A549 (cell line): ENCODE results near the gene PITPNM1. TPM values are rescaled to one million over a fixed set of nuclear protein-coding genes. Genes with fewer than 3 reads are reported as not detected.

Source experiments
- ATAC-seq, 2 experiments: fragments of 200-7000 bp in 1 of 2; fragments of >200 bp in 1 of 2; cut with Nextera tagmentation in 1 of 2; cut with Tn5 transposase in 1 of 2; 3 replicates each; pipeline versions ENCODE4 v1.8.0 to v1.9.1; 2018 to 2020; ENCODE audit warnings: mild to moderate bottlenecking in 1 of 2, moderate library complexity in 1 of 2
- CTCF ChIA-PET: fragments of 300-600 bp; sonication (Branson Sonifier 250); formaldehyde crosslinking; extraction: SDS; loops from one replicate; lab custom pipeline; 2021; ENCODE audit warnings: antibody characterized with exemption, inconsistent platforms; lab: Yijun Ruan, JAX
- POLR2A ChIA-PET: fragments of 350-600 bp; formaldehyde crosslinking; extraction: SDS; loops from one replicate; lab custom pipeline; 2021; ENCODE audit warnings: antibody characterized with exemption, inconsistent platforms; lab: Yijun Ruan, JAX
- DNase-seq, 2 experiments: peaks; one replicate each; pipeline versions ENCODE4 v3.0.0 to v3.0.0-alpha.2; 2011 to 2016; ENCODE audit warnings: low read depth in 1 of 2, low spot score in 1 of 2
- FAIRE-seq: peaks from 2 replicates; lab custom pipeline; 2011; peaks lifted over from hg19 to GRCh38; lab: Jason Lieb, UNC
- H3K27ac ChIP-seq, 2 experiments: fragments of >200 bp; sonication (Bioruptor Twin); formaldehyde crosslinking; 3 replicates each; pipeline ENCODE4 v1.5.1; 2016 to 2017
- H3K4me1 ChIP-seq: fragments of >200 bp; sonication (Bioruptor Twin); formaldehyde crosslinking; 3 replicates; pipeline ENCODE4 v1.6.1; 2016
- H3K4me2 ChIP-seq: fragments of >200 bp; sonication (Bioruptor Twin); formaldehyde crosslinking; 3 replicates; pipeline ENCODE4 v1.6.1; 2016
- H3K4me3 ChIP-seq: fragments of >200 bp; sonication (Bioruptor Twin); formaldehyde crosslinking; 3 replicates; pipeline ENCODE4 v1.5.1; 2016
- H3K9me3 ChIP-seq: fragments of >200 bp; sonication (Bioruptor Twin); formaldehyde crosslinking; 3 replicates; pipeline ENCODE4 v1.6.1; 2016
- BCL3 ChIP-seq: fragments of >200 bp; sonication (Bioruptor Twin); formaldehyde crosslinking; IDR thresholded peaks from 3 replicates; pipeline ENCODE4 v1.6.1; 2016
- BHLHE40 ChIP-seq: IDR thresholded peaks from 2 replicates; pipeline ENCODE4 v1.6.1; 2012; ENCODE audit warnings: low read depth, low read length, inconsistent platforms
- CEBPB ChIP-seq, 2 experiments: fragments of >200 bp in 1 of 2; sonication (Bioruptor Twin) in 1 of 2; formaldehyde crosslinking in 1 of 2; IDR thresholded peaks; 2 replicates each; pipeline ENCODE4 v1.6.1; 2012 to 2016
- CHD2 ChIP-seq: fragments of 150-350 bp; IDR thresholded peaks from 2 replicates; pipeline ENCODE4 v1.6.1; 2014; ENCODE audit warnings: low read length; ENCODE audit not compliant: partially characterized antibody
- CHD4 ChIP-seq: fragments of 200-600 bp; sonication (generic); IDR thresholded peaks from 2 replicates; pipeline ENCODE4 v1.6.1; 2016; ENCODE audit warnings: antibody characterized with exemption, mild to moderate bottlenecking, borderline replicate concordance
- E2F6 ChIP-seq: IDR thresholded peaks from 2 replicates; pipeline ENCODE4 v1.6.1; 2012; ENCODE audit warnings: low read depth, borderline replicate concordance
- EHMT2 ChIP-seq: fragments of 200-600 bp; sonication (generic); IDR thresholded peaks from 2 replicates; pipeline ENCODE4 v1.6.1; 2016; ENCODE audit warnings: antibody characterized with exemption, low read depth, mild to moderate bottlenecking, moderate library complexity
- ESRRA ChIP-seq: fragments of 150-350 bp; IDR thresholded peaks from 2 replicates; pipeline ENCODE4 v1.6.1; 2014; ENCODE audit warnings: mild to moderate bottlenecking, low read length, borderline replicate concordance
- FOXS1 ChIP-seq: fragments of 250-450 bp; sonication (Bioruptor Pico); IDR thresholded peaks from 2 replicates; pipeline ENCODE4 v1.5.0; 2020; ENCODE audit warnings: mild to moderate bottlenecking, moderate library complexity
- GATA3 ChIP-seq: IDR thresholded peaks from 2 replicates; pipeline ENCODE4 v1.6.1; 2012; ENCODE audit warnings: borderline replicate concordance
- HDAC2 ChIP-seq: fragments of 200-600 bp; sonication (generic); IDR thresholded peaks from 2 replicates; pipeline ENCODE4 v1.6.1; 2016
- HEYL ChIP-seq: fragments of 250-450 bp; sonication (Bioruptor Pico); IDR thresholded peaks from 2 replicates; pipeline ENCODE4 v1.8.0; 2021; ENCODE audit warnings: mild to moderate bottlenecking, moderate library complexity
- HMGXB4 ChIP-seq: fragments of 250-450 bp; sonication (Bioruptor Pico); IDR thresholded peaks from 2 replicates; pipeline ENCODE4 v1.5.0; 2021; ENCODE audit warnings: mild to moderate bottlenecking, moderate library complexity, borderline replicate concordance
- HOXA7 ChIP-seq: fragments of 250-450 bp; sonication (Bioruptor Pico); IDR thresholded peaks from 2 replicates; pipeline ENCODE4 v1.5.0; 2020; ENCODE audit warnings: mild to moderate bottlenecking, moderate library complexity
- HOXB13 ChIP-seq: fragments of 250-450 bp; sonication (Bioruptor Pico); IDR thresholded peaks from 2 replicates; pipeline ENCODE4 v1.5.0; 2020; ENCODE audit warnings: low read depth, mild to moderate bottlenecking, moderate library complexity
- JUN ChIP-seq, 2 experiments: fragments of >200 bp; sonication (Bioruptor Twin); formaldehyde crosslinking; IDR thresholded peaks; 2 replicates in 1 of 2; 3 replicates in 1 of 2; pipeline ENCODE4 v1.6.1; 2016 to 2017
- JUNB ChIP-seq: fragments of >200 bp; sonication (Bioruptor Twin); formaldehyde crosslinking; IDR thresholded peaks from 2 replicates; pipeline ENCODE4 v1.6.1; 2016
- KDM5A ChIP-seq: fragments of 200-600 bp; sonication (generic); IDR thresholded peaks from 2 replicates; pipeline ENCODE4 v1.6.1; 2016; ENCODE audit warnings: antibody characterized with exemption, mild to moderate bottlenecking
- MAZ ChIP-seq: fragments of 150-350 bp; IDR thresholded peaks from 2 replicates; pipeline ENCODE4 v1.6.1; 2014; ENCODE audit warnings: antibody characterized with exemption, low read depth, low read length, borderline replicate concordance
- MYC ChIP-seq: IDR thresholded peaks from 2 replicates; pipeline ENCODE4 v1.6.1; 2012; ENCODE audit warnings: mild to moderate bottlenecking, inconsistent platforms, low read length, improper control_type of control experiment, borderline replicate concordance
- NPAS2 ChIP-seq: fragments of 250-450 bp; sonication (Bioruptor Pico); IDR thresholded peaks from 2 replicates; pipeline ENCODE4 v1.8.0; 2022; ENCODE audit warnings: mild to moderate bottlenecking, moderate library complexity, borderline replicate concordance
- NR3C1 ChIP-seq: fragments of >200 bp; sonication (Bioruptor Twin); formaldehyde crosslinking; IDR thresholded peaks from 3 replicates; pipeline ENCODE4 v1.6.1; 2017
- RARB ChIP-seq: fragments of 250-450 bp; sonication (Bioruptor Pico); IDR thresholded peaks from 2 replicates; pipeline ENCODE4 v1.8.0; 2021; ENCODE audit warnings: mild to moderate bottlenecking, moderate library complexity
- SMC3 ChIP-seq: fragments of >200 bp; sonication (Bioruptor Twin); formaldehyde crosslinking; IDR thresholded peaks from 3 replicates; pipeline ENCODE4 v1.6.1; 2018; ENCODE audit warnings: inconsistent platforms
- TP53 ChIP-seq: fragments of 250-450 bp; sonication (Bioruptor Pico); IDR thresholded peaks from 2 replicates; pipeline ENCODE4 v1.5.0; 2021; ENCODE audit warnings: mild to moderate bottlenecking, moderate library complexity
- WGBS: methylation state at CpG from one replicate; pipeline ENCODE4 v1.1.6; 2017; ENCODE audit errors: missing lambda C conversion rate; 5-methylcytosine and 5-hydroxymethylcytosine counted together
- polyA plus RNA-seq, 4 experiments: library from polyadenylated mRNA; depleted of rRNA in 3 of 4; stranded (reverse); fragments of >200 nt; fragmentation: RNase III in 1 of 4; extraction: RNeasy Plus Mini Kit Qiagen cat#74134 plus additional on column Dnase treatment in 1 of 4; gene quantifications; 2 replicates in 3 of 4; 3 replicates in 1 of 4; pipeline ENCODE4 v1.2.3, GENCODE V29; 2011 to 2017

Gene PITPNM1
- polyA plus RNA-seq, 2 of the 4 experiments (the other 2 are of a cell fraction), result 14.2 to 42.0 TPM

- FAIRE-seq, result no peak
- 88% methylated on average over 19 of the region's 19 CpGs for whole genome bisulfite sequencing
- CTCF ChIA-PET, result interaction anchor here (1.2 to 3.3 kb wide), 3 partner anchors 10 to 107 kb away, joined by 3 to 11 read pairs (median 4); no protein-coding TSS in a partner anchor
- Histone ChIP-seq H3K4me3 (no peak overlapping the region), H3K27ac (no peak overlapping the region)
- no peak for TF ChIP-seq HEYL (CRISPR knock-in tag)
- no peak for TF ChIP-seq BHLHE40
- no peak for TF ChIP-seq SMC3
- TF ChIP-seq HMGXB4 (CRISPR knock-in tag), result no peak
- no peak for TF ChIP-seq KDM5A
- TF ChIP-seq TP53 (CRISPR knock-in tag), result no peak
- TF ChIP-seq ESRRA, result no peak
- no peak for TF ChIP-seq CHD2
- TF ChIP-seq JUN (IDR thresholded peaks at IDR 0.05), result no peak
- TF ChIP-seq, all 56 proteins: peak for 0
- H3K4me1 ChIP-seq, result peaks cover 2% of the 10 kb centered on the region
- POLR2A ChIA-PET, result no interaction called here
- no peaks in the 10 kb centered on the region for H3K9me3 ChIP-seq
- H3K4me2 ChIP-seq, result no peak overlapping the region
- ATAC-seq (no peak), DNase-seq (no peak)
These were observed 46.9 kb downstream of the PITPNM1 start for GRCh38 chr11:67458266-67458665.

GRCh38 chr11:67457453-67457852 is 47.7 kb downstream of the PITPNM1 start:
- ATAC-seq (no peak), FAIRE-seq (no peak), DNase-seq (no peak)
- TF ChIP-seq HOXA7 (CRISPR knock-in tag) (no peak), GATA3 (no peak), MYC (no peak), NPAS2 (CRISPR knock-in tag) (no peak), MAZ (no peak), E2F6 (no peak), ESRRA (no peak), CEBPB (IDR thresholded peaks at IDR 0.05) (no peak), JUNB (no peak), BCL3 (no peak), CHD4 (no peak), HOXB13 (no peak), NR3C1 (no peak), RARB (no peak), HDAC2 (no peak), EHMT2 (no peak), SMC3 (no peak), FOXS1 (CRISPR knock-in tag) (no peak)
- ChIA-PET CTCF (interaction anchor here (1.2 to 3.3 kb wide), 3 partner anchors 10 to 27 kb away, joined by 3 to 11 read pairs (median 5); no protein-coding TSS in a partner anchor), POLR2A (no interaction called here)
- Histone ChIP-seq H3K27ac (no peak overlapping the region), H3K4me3 (no peak overlapping the region), H3K4me1 (no peaks in the 10 kb centered on the region), H3K4me2 (no peak overlapping the region), H3K9me3 (no peaks in the 10 kb centered on the region)
- WGBS, result 93% methylated on average over 11 of the region's 12 CpGs
